Stimulated activated CD8-positive, alpha-beta memory T cell treated with anti-CD3 and anti-CD28 coated beads, Interleukin-12 subunit alpha, Interleukin-12 subunit beta, amount 100 ng/mL, for 24 hours (primary cell): ENCODE measurements around the gene SLC22A4.

Experiments used
- DNase-seq: peaks from one replicate; pipeline ENCODE4 v3.0.0-alpha.2; 2020; ENCODE audit errors: extremely low read depth

SLC22A4 gene

GRCh38 chr5:132262882-132263547, 31.2 kb upstream of the SLC22A4 start:
- DNase-seq, result no peak

GRCh38 chr5:132263548-132264261, 30.5 kb upstream of the SLC22A4 start:
- DNase-seq, result no peak

- DNase-seq, result no peak
Measured at GRCh38 chr5:132264546-132265335, 29.5 kb upstream of the SLC22A4 start.

- DNase-seq, result no peak
Measured at GRCh38 chr5:132265336-132266030, 28.7 kb upstream of the SLC22A4 start.

- DNase-seq, result no peak
Measured at GRCh38 chr5:132266031-132266835, 28.0 kb upstream of the SLC22A4 start.

- DNase-seq, result no peak
Measured at GRCh38 chr5:132266836-132267160, 27.4 kb upstream of the SLC22A4 start.

GRCh38 chr5:132267166-132267739, 26.9 kb upstream of the SLC22A4 start:
- no peak for DNase-seq

- no peak for DNase-seq
Measured at GRCh38 chr5:132267931-132268768, 26.0 kb upstream of the SLC22A4 start.

GRCh38 chr5:132268769-132269551, 25.2 kb upstream of the SLC22A4 start:
- DNase-seq, result no peak

- DNase-seq, result no peak
Measured at GRCh38 chr5:132269635-132270334, 24.4 kb upstream of the SLC22A4 start.

- DNase-seq, result no peak
Measured at GRCh38 chr5:132270335-132270665, 23.9 kb upstream of the SLC22A4 start.

- no peak for DNase-seq
Measured at GRCh38 chr5:132270706-132271105, 23.5 kb upstream of the SLC22A4 start.

- DNase-seq, result no peak
Measured at GRCh38 chr5:132271251-132272246, 22.6 kb upstream of the SLC22A4 start.

- no peak for DNase-seq
Measured at GRCh38 chr5:132272311-132273210, 21.6 kb upstream of the SLC22A4 start.

- DNase-seq, result no peak
Measured at GRCh38 chr5:132273631-132274030, 20.6 kb upstream of the SLC22A4 start.

GRCh38 chr5:132274050-132274792, 20.0 kb upstream of the SLC22A4 start:
- no peak for DNase-seq
